K562 (cell line): ENCODE measurements around the gene PKD1L1. TPM values are rescaled to one million over a fixed set of nuclear protein-coding genes. Genes with fewer than 3 reads are reported as not detected.

Source experiments
- ETV6 ChIP-seq, 3 experiments: fragments of 150-350 bp in 1 of 3; sonication (generic) in 1 of 3; formaldehyde crosslinking in 1 of 3; IDR thresholded peaks; 2 replicates each; pipeline versions ENCODE4 v1.6.1 to v1.8.0; 2014 to 2022; ENCODE audit warnings: borderline replicate concordance in 2 of 3, low read depth in 2 of 3, antibody characterized with exemption in 1 of 3, low read length in 1 of 3, mild to moderate bottlenecking in 1 of 3, missing genetic modification reagents in 1 of 3
- MTA1 ChIP-seq: fragments of 450-650 bp; IDR thresholded peaks from 2 replicates; pipeline ENCODE4 v1.6.1; 2017; ENCODE audit warnings: borderline replicate concordance
- RBM39 ChIP-seq: fragments of 200-400 bp; formaldehyde crosslinking; optimal IDR thresholded peaks from 2 replicates; pipeline ENCODE3; 2018; ENCODE audit warnings: low read depth, low read length
- polyA plus RNA-seq, 8 experiments: library from polyadenylated mRNA; depleted of rRNA in 4 of 8; stranded (reverse) in 5 of 8; unstranded in 3 of 8; fragments of >200 nt; fragmentation: Nextera tagmentation in 2 of 8; fragmentation: Illumina TruSeq in 1 of 8; extraction: Ambion mirVana in 2 of 8; extraction: Trizol in 1 of 8; gene quantifications; 2 replicates each; pipeline versions ENCODE4 v1.2.1 to v1.2.3, GENCODE V29; 2011 to 2014; ENCODE audit warnings: inconsistent platforms in 1 of 8, missing spikeins in 1 of 8
- total RNA-seq, 7 experiments: library from RNA; depleted of rRNA in 6 of 7; stranded (reverse); fragments of >200 nt in 6 of 7; fragmentation: Illumina TruSeq in 2 of 7; extraction: Trizol in 2 of 7; gene quantifications; 2 replicates each; pipeline versions ENCODE4 v1.2.1 to v1.2.3, GENCODE V29; 2011 to 2021; ENCODE audit warnings: low replicate concordance in 1 of 7
- TF ChIP-seq, protein P1 (sequence below), 2 experiments: fragments of 450-650 bp in 1 of 2; sonication (generic) in 1 of 2; formaldehyde crosslinking in 1 of 2; IDR thresholded peaks; 2 replicates each; pipeline versions ENCODE4 v1.7.1 to v1.9.0; 2016 to 2022; ENCODE audit warnings: inconsistent platforms in 1 of 2, mild to moderate bottlenecking in 1 of 2, missing genetic modification reagents in 1 of 2
- TF ChIP-seq, protein P2 (sequence below): sonication (generic); formaldehyde crosslinking; IDR thresholded peaks from 2 replicates; pipeline ENCODE4 v1.8.1; 2023; ENCODE audit warnings: mild to moderate bottlenecking, missing genetic modification reagents

The PKD1L1 gene
- total and polyA plus RNA-seq, 9 of the 15 experiments (the other 6 are each of a cell fraction or from before 2014, with no cell fraction given) = 0.01 to 0.02 TPM; not detected in 7

DNA sequence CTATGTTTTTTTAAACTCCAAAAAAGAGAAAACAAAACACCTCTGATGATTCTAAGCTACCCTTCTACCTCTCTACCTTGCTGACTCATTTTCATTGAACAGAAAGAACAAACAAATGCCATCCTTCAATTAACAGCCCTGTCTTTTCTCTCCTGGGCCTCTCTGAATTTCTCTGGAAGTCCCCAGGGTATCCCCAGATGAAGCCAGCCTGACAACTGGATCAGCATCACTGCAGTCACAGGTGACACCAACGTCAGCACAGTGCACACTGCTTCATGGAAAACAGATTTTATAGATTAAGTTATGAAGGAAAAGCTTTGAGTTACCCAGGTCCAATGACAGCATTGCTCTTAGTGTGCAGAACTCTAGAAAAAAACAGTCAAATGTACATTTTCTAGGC, 25.5 kb upstream of the PKD1L1 start (continued):
- TF ChIP-seq, protein P1, sequence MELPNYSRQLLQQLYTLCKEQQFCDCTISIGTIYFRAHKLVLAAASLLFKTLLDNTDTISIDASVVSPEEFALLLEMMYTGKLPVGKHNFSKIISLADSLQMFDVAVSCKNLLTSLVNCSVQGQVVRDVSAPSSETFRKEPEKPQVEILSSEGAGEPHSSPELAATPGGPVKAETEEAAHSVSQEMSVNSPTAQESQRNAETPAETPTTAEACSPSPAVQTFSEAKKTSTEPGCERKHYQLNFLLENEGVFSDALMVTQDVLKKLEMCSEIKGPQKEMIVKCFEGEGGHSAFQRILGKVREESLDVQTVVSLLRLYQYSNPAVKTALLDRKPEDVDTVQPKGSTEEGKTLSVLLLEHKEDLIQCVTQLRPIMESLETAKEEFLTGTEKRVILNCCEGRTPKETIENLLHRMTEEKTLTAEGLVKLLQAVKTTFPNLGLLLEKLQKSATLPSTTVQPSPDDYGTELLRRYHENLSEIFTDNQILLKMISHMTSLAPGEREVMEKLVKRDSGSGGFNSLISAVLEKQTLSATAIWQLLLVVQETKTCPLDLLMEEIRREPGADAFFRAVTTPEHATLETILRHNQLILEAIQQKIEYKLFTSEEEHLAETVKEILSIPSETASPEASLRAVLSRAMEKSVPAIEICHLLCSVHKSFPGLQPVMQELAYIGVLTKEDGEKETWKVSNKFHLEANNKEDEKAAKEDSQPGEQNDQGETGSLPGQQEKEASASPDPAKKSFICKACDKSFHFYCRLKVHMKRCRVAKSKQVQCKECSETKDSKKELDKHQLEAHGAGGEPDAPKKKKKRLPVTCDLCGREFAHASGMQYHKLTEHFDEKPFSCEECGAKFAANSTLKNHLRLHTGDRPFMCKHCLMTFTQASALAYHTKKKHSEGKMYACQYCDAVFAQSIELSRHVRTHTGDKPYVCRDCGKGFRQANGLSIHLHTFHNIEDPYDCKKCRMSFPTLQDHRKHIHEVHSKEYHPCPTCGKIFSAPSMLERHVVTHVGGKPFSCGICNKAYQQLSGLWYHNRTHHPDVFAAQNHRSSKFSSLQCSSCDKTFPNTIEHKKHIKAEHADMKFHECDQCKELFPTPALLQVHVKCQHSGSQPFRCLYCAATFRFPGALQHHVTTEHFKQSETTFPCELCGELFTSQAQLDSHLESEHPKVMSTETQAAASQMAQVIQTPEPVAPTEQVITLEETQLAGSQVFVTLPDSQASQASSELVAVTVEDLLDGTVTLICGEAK (IDR thresholded peaks at IDR 0.05) = no peak
- TF ChIP-seq, protein P1 (CRISPR knock-in tag; IDR thresholded peaks at IDR 0.05) = no peak
- TF ChIP-seq, protein P2, sequence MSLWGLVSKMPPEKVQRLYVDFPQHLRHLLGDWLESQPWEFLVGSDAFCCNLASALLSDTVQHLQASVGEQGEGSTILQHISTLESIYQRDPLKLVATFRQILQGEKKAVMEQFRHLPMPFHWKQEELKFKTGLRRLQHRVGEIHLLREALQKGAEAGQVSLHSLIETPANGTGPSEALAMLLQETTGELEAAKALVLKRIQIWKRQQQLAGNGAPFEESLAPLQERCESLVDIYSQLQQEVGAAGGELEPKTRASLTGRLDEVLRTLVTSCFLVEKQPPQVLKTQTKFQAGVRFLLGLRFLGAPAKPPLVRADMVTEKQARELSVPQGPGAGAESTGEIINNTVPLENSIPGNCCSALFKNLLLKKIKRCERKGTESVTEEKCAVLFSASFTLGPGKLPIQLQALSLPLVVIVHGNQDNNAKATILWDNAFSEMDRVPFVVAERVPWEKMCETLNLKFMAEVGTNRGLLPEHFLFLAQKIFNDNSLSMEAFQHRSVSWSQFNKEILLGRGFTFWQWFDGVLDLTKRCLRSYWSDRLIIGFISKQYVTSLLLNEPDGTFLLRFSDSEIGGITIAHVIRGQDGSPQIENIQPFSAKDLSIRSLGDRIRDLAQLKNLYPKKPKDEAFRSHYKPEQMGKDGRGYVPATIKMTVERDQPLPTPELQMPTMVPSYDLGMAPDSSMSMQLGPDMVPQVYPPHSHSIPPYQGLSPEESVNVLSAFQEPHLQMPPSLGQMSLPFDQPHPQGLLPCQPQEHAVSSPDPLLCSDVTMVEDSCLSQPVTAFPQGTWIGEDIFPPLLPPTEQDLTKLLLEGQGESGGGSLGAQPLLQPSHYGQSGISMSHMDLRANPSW = no peak
- TF ChIP-seq MTA1 = no peak
- TF ChIP-seq ETV6 (IDR thresholded peaks at IDR 0.05; ENCODE audit: borderline replicate concordance in 1 of 2, low read depth in 2 of 2, low read length in 1 of 2) = no peak
- no peak for TF ChIP-seq ETV6 (CRISPR knock-in tag; IDR thresholded peaks at IDR 0.05; ENCODE audit: borderline replicate concordance)
- no peak for TF ChIP-seq RBM39
